Stimulated activated CD4-positive, alpha-beta T cell treated with anti-CD3 and anti-CD28 coated beads, Interleukin-1b, Interleukin-23, amount 100 ng/mL, for 4 hours (primary cell): ENCODE data around the gene RABL3.
"Not testable (repeated sequence)": the region's sequence is repeated elsewhere in the genome, so short reads cannot be mapped to it uniquely, and the experiment has no call there.

Experiments used
- DNase-seq, 2 donors: peaks; one replicate each; pipeline ENCODE4 v3.0.0-alpha.2; 2020; ENCODE audit warnings: low read depth in 2 of 2

The RABL3 gene

GRCh38 chr3:120683671-120684301 lies 58.5 kb downstream of the RABL3 start:
- no peak for DNase-seq

GRCh38 chr3:120683213-120683612 lies 59.1 kb downstream of the RABL3 start:
- no peak for DNase-seq

- DNase-seq: no peak
These were observed 60.1 kb downstream of the RABL3 start, which contains the start of gene HGD for GRCh38 chr3:120682095-120682681. Gene HGD (minus strand): TSS chr3:120682239. CDS start chr3:120682111, 128 bp downstream.

GRCh38 chr3:120681506-120682038 lies 60.7 kb downstream of the RABL3 start:
- DNase-seq: no peak

GRCh38 chr3:120681018-120681417 lies 61.3 kb downstream of the RABL3 start:
- DNase-seq: no peak

- no peak for DNase-seq
These were observed 62.0 kb downstream of the RABL3 start for GRCh38 chr3:120680193-120680894.

GRCh38 chr3:120678984-120679383 lies 63.3 kb downstream of the RABL3 start:
- no peak for DNase-seq

- DNase-seq: no peak
These were observed 63.9 kb downstream of the RABL3 start for GRCh38 chr3:120678331-120678947.

GRCh38 chr3:120677193-120677592 lies 65.1 kb downstream of the RABL3 start:
- not testable (repeated sequence) for DNase-seq

- DNase-seq: no peak
These were observed 69.2 kb downstream of the RABL3 start for GRCh38 chr3:120673116-120673515.

GRCh38 chr3:120670576-120670975 lies 71.7 kb downstream of the RABL3 start:
- no peak for DNase-seq

GRCh38 chr3:120664926-120665325 lies 77.4 kb downstream of the RABL3 start:
- DNase-seq: no peak

GRCh38 chr3:120661945-120662344 lies 80.4 kb downstream of the RABL3 start:
- DNase-seq: no peak

GRCh38 chr3:120661106-120661905 lies 81.0 kb downstream of the RABL3 start:
- DNase-seq: no peak

GRCh38 chr3:120659834-120660233 lies 82.5 kb downstream of the RABL3 start:
- DNase-seq: no peak

- DNase-seq: no peak
These were observed 83.0 kb downstream of the RABL3 start for GRCh38 chr3:120659285-120659684.

GRCh38 chr3:120652896-120653545 lies 89.3 kb downstream of the RABL3 start:
- no peak for DNase-seq

- no peak for DNase-seq
These were observed 90.0 kb downstream of the RABL3 start for GRCh38 chr3:120652281-120652680.

- no peak for DNase-seq
These were observed 92.0 kb downstream of the RABL3 start for GRCh38 chr3:120650311-120650710.

GRCh38 chr3:120649830-120650233 lies 92.5 kb downstream of the RABL3 start:
- DNase-seq: no peak

GRCh38 chr3:120648290-120648689 lies 94.0 kb downstream of the RABL3 start:
- DNase-seq: no peak
